Measurements from ENCODE around the gene WNK3.

WNK3 gene

DNA sequence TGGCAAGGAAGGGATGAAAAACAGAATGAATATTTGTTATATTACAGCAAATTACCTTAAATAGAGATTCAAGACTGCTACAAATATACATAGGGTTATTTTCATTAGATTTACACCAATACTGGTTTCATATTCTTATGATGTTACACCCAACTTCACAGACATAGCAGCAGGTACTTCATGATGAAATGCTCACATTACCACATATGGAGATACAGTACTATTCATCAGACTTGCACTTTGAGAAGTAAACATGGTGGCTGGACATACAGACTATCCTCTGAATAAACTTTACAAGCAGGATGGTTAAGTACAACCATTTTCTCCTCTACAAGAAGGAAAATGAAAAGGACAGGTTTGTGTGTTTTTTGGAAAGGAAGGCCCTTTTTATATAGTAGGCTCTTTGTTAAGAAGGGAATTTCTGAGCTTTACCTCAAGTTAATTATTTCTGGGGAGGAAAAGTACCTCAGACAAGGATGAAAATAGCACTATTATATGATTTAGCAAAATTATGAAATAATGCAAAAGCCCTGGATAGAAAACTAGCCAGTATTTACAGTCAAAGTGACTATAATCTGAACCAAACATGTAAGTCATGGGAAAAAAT is 162.8 kb downstream of the WNK3 start:
- no peaks in the 10 kb centered on the region for H3K36me3 Mint-ChIP-seq (ENCODE audit: low read depth)
- no peak overlapping the region for H3K4me3 Mint-ChIP-seq
- H3K9me3 Mint-ChIP-seq: no peaks in the 10 kb centered on the region
- H3K27me3 Mint-ChIP-seq (ENCODE audit: low read depth): peaks cover 8% of the 10 kb centered on the region
- H3K4me1 Mint-ChIP-seq (ENCODE audit: low read depth): no peaks in the 10 kb centered on the region
- no peak overlapping the region for H3K27ac Mint-ChIP-seq

DNA sequence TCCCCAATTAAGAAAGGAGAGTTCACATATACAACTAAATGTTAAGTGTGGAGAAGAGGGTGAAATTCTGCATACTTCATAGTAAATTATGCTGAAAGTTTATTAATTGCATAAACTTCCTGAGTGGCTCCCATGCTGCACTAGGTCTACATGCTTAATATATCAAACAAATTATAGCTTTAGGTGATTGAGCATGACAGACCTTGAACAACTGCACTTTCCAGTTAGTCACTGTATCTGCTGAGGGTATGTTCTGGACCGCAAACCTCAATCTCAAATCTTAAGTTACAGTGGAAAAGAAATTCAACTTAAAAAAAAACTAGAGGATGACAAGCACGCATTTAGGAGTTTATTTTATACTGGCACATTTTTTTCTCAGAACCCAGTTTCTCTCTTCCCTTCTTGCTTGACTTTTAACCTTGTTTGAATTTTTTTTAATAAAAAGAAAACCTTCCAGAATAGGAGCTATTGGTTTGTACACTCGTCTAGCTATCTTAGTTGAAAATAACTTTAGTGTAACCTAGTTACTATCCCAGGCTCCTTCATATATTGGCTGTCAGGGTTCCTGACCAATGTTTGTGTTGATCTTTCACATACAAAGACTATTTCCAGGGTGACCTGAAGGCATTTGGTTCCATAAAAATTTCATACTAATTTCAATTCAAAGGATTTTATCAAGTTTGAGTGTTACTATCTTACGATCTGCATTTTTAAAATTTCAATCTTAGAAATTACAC is 164.6 kb downstream of the WNK3 start:
- H3K27me3 Mint-ChIP-seq (ENCODE audit: low read depth): peaks cover 4% of the 10 kb centered on the region
- no peak overlapping the region for H3K4me3 Mint-ChIP-seq
- no peaks in the 10 kb centered on the region for H3K4me1 Mint-ChIP-seq (ENCODE audit: low read depth)
- no peaks in the 10 kb centered on the region for H3K36me3 Mint-ChIP-seq (ENCODE audit: low read depth)
- H3K27ac Mint-ChIP-seq: no peak overlapping the region
- no peaks in the 10 kb centered on the region for H3K9me3 Mint-ChIP-seq

DNA sequence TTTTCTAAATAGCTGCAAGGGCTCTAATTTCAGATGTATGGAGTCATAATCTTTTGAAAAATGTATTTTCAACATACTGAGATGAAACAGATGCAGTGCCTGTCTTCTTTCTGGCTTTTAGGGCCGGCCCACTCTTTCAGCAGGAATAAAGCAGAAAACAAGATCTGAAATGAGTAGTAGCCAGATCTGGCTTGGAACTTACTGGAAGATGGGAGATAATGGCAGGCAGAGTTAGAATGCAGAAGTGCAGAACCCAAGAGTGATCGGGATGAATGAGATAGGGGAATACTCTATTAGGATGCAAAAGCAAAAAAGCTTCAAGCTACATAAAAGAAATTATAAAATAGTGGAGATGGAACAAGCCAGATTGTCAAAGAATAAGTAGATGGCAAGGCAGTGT is 173.4 kb downstream of the WNK3 start:
- H3K4me1 Mint-ChIP-seq (ENCODE audit: low read depth): peaks cover 24% of the 10 kb centered on the region
- peaks cover 16% of the 10 kb centered on the region for H3K36me3 Mint-ChIP-seq (ENCODE audit: low read depth)
- no peak overlapping the region for H3K4me3 Mint-ChIP-seq
- no peak overlapping the region for H3K27ac Mint-ChIP-seq
- no peaks in the 10 kb centered on the region for H3K27me3 Mint-ChIP-seq (ENCODE audit: low read depth)
- no peaks in the 10 kb centered on the region for H3K9me3 Mint-ChIP-seq

DNA sequence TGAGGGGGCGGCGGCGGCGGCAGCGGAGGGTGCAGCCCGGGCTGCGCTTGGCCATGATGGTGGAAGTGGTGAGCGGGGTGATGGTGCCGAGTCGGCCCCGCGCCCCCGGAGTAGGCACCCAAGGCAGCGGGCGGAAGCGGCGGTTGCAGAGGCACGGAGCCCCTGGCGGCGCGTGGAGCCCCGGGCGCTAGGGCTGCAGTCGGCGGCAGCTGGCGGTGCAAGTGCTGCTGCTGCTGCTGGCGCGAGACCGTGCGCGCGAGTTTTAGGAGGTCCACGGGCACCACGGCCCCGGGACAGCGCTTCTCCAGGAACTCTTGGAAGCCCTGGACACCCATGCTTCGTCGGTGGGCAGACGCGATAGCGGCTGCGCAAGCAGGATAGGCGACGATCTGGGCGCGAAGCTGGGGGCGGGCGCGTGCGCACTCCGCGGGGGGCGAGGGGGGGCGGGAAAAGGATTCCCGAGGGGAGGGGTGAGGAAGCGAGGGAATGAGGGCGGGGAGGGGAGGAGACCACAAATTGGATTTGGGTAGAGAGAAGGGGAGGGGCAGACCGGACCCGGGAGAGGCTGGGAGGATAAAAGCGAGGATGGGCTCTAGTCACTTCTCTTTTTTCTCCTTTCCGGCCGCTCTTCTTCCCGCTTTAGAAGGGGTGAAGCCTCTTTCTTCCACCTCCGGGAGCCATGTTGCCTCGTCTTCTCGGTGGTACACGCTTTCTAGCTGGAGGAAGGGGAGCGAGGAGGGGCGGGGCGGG is 174.8 kb downstream of the WNK3 start, which contains the start of gene FAM120C:
FAM120C (minus strand) TSS at position 391 of the 750 bp plus-strand sequence; CDS start at position 335, 56 bp downstream.
- Mint-ChIP-seq H3K36me3 (ENCODE audit: low read depth) (peaks cover 18% of the 10 kb centered on the region), H3K27me3 (ENCODE audit: low read depth) (no peaks in the 10 kb centered on the region), H3K4me3 (peak within 1 kb of the TSS; percentile 87), H3K9me3 (no peaks in the 10 kb centered on the region), H3K27ac (peak within 1 kb of the TSS; percentile 82), H3K4me1 (ENCODE audit: low read depth) (peaks cover 31% of the 10 kb centered on the region)

DNA sequence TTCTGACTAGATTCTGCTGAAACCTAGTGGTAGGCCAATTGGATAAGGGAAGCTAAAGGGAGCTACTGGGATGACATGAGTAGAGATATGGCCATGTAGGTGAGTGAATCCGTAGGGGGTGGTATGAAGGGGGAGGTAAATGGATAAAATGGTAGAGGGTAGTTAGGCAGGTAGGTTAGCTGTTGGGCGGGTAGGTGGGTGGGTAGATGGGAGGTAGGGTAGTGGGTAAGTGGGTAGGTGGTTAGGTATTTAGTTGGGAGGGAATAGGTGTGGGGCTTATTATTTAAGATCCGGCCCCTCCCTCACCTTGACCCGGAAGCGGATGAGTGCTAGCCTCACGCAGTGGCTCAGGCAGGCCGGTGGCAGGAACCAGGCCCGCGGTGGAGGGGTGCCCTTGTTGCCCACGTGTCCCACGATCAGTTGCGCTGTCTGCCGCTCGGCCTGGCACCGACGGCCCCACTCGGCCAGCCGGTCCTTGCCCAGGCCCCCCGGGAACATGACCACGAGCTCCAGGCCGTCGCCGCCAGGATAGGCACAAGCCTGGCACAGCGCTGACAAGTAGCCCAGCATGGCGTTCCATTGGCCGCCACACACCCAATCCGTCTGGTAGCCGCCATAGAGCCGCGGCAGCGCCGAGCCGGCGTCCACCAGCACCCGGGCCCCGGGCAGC is 175.5 kb downstream of the WNK3 start:
- Mint-ChIP-seq H3K27ac (peak overlapping the region; percentile 81), H3K9me3 (no peaks in the 10 kb centered on the region), H3K36me3 (ENCODE audit: low read depth) (peaks cover 18% of the 10 kb centered on the region), H3K27me3 (ENCODE audit: low read depth) (no peaks in the 10 kb centered on the region), H3K4me3 (peak overlapping the region; percentile 82), H3K4me1 (ENCODE audit: low read depth) (peaks cover 37% of the 10 kb centered on the region)

DNA sequence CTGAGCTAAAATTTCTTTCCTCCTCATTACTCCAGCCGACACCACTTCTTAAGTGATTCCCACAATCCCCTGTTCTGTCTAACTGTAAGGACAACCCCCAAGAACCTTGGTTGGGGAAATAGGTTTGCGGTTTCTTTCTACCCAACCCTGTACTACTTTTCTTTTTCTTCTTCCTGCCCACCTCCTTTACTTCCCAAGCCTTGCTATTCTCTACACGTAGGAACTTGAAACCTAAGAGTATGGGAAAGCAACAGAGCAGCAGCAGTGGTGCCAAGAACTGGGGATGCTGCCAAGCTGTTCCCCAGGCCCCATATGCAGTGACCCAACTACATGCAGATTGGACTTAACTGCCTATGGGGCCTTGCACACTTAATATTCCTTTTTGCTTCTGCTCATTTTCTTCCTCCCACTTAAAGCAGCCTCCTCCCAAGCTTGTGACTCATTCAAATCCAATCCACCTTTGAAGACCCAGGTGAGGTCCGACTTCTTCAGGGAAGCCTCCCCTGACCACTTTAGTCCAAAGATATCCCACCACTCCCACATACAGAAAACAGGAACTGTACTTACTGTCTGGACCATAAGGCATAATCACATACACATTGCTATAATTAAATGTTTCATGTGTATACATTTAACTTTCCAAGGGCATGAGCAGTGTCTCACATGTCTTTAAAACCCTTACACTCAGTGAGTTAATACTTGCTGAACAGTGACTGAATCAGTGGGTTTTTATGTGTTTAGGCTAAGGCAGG is 176.5 kb downstream of the WNK3 start:
- H3K4me1 Mint-ChIP-seq (ENCODE audit: low read depth): peaks cover 40% of the 10 kb centered on the region
- H3K36me3 Mint-ChIP-seq (ENCODE audit: low read depth): peaks cover 24% of the 10 kb centered on the region
- H3K27ac Mint-ChIP-seq: peak overlapping the region; percentile 81
- H3K27me3 Mint-ChIP-seq (ENCODE audit: low read depth): no peaks in the 10 kb centered on the region
- peak overlapping the region; percentile 82 for H3K4me3 Mint-ChIP-seq
- H3K9me3 Mint-ChIP-seq: no peaks in the 10 kb centered on the region

DNA sequence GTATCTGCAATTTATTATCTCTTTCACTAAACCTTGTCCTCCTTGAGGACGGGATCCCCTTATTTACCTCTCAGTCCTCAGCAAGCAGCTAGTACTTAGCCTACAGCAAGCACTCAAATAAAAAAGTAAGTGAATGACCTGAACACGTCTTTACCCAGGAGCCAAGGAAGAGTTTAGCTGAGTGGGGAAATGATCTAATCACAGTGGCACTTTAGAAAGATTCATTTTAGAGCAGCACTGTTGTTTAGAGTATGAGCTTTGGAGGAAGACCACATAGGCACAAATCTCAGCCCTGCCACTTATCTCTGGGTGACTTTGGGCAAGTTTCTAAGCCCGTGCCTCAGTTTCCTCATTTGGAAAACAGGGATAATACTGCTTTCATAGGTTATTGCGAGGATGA is 177.4 kb downstream of the WNK3 start:
- Mint-ChIP-seq H3K4me3 (peak overlapping the region; percentile 40), H3K27me3 (ENCODE audit: low read depth) (no peaks in the 10 kb centered on the region), H3K9me3 (no peaks in the 10 kb centered on the region), H3K36me3 (ENCODE audit: low read depth) (peaks cover 24% of the 10 kb centered on the region), H3K4me1 (ENCODE audit: low read depth) (peaks cover 40% of the 10 kb centered on the region), H3K27ac (no peak overlapping the region)

DNA sequence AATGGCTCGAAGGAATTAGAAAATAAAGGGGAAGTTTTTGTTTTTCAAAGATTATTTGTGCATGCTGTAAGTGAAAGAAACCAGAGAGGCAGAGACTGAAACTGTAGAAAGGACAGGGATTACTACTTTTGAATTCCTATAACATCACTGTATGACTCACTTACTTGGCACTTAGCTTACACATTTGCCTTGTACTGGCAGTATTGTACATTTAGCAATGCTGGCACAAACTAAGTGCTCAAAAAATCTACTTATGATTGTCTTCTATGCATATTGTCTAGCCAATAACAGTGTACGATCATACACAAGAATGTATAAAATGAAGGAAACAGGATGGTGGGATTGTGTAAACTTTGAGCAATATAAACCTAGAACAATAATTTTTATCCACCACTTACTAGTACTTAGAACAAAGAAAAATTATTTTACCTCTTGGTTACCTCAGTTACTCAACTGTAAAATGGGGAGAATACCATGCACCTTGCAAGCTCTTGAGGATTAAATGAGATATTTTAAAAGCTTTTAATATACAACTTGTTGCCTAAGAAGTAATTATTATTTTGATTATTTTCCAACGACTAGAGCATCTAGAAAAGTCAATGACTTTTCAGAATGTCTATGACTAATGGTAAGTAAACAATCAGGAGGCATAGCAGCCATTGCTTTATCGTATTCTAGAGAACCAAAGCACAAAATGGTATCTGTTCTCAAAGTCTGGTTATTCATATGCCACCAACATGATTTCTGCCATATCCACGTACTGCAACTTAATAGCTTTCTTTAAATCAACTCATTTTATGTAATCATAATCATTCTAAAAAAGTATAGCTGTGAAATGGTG is 179.5 kb downstream of the WNK3 start:
- Mint-ChIP-seq H3K9me3 (no peaks in the 10 kb centered on the region), H3K27me3 (ENCODE audit: low read depth) (no peaks in the 10 kb centered on the region), H3K4me3 (no peak overlapping the region), H3K27ac (no peak overlapping the region), H3K4me1 (ENCODE audit: low read depth) (peaks cover 36% of the 10 kb centered on the region), H3K36me3 (ENCODE audit: low read depth) (peaks cover 32% of the 10 kb centered on the region)

DNA sequence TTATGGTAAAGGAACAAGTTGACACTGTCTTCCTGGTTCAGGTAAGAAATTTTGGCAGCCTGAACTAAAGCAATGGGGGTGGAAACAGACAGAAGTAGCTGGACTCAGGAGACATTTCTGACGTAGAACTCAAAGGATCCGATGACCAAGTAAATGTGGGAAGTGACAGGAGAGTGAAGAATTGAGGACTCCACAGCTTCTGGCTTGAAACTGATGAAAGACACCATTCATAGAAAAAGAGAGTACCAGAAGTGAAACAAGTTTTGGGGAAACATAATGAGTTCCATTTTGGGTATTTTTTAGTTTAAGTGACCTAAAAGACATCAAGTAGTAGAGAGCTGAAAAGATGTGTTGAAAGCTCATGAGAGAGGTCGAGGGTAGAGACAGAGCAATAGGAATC is 180.5 kb downstream of the WNK3 start:
- no peaks in the 10 kb centered on the region for H3K27me3 Mint-ChIP-seq (ENCODE audit: low read depth)
- H3K4me3 Mint-ChIP-seq: no peak overlapping the region
- H3K27ac Mint-ChIP-seq: no peak overlapping the region
- H3K9me3 Mint-ChIP-seq: no peaks in the 10 kb centered on the region
- H3K36me3 Mint-ChIP-seq (ENCODE audit: low read depth): peaks cover 32% of the 10 kb centered on the region
- peaks cover 36% of the 10 kb centered on the region for H3K4me1 Mint-ChIP-seq (ENCODE audit: low read depth)

DNA sequence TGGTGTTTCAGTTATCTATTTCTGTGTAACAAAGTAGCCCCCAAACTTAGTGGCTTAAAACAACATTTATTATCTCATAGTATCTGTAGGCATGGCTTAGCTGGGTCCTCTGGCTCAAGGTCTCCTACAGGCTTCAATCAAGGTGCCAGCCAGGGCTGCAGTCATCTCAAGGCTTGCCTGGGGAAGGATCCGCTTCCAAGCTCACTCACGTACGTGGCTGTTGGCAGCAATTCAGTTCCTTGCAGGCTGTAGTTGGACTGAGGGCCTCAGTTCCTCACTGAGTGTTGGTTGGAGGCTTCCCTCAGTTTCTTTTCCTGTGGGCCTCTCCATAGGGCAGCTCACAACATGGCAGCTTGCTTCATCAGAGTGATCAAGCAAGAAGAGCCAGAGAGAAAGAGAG is 184.1 kb downstream of the WNK3 start:
- Mint-ChIP-seq H3K27ac (no peak overlapping the region), H3K4me1 (ENCODE audit: low read depth) (peaks cover 10% of the 10 kb centered on the region), H3K9me3 (no peaks in the 10 kb centered on the region), H3K4me3 (no peak overlapping the region), H3K27me3 (ENCODE audit: low read depth) (no peaks in the 10 kb centered on the region), H3K36me3 (ENCODE audit: low read depth) (peaks cover 17% of the 10 kb centered on the region)

DNA sequence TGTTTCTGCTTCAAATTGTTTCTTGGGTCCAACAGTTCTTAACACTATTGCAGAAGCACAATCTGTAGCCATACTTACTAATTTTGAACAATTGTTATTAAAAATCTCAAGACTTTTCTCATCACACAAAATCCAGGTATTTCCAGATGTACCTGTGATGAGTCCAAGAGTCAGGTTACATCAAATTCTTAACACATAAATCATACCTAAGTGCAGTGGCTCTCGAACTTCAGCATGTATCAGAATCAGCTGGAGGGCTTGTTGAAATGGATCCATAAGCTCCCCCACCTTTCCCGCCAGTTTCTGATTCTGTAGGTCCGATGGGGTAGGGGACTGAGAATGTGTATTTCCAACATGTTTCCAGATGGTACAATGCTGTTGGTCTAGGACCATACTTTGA is 185.4 kb downstream of the WNK3 start:
- Mint-ChIP-seq H3K27ac (no peak overlapping the region), H3K4me3 (no peak overlapping the region), H3K27me3 (ENCODE audit: low read depth) (no peaks in the 10 kb centered on the region), H3K4me1 (ENCODE audit: low read depth) (peaks cover 4% of the 10 kb centered on the region), H3K36me3 (ENCODE audit: low read depth) (peaks cover 17% of the 10 kb centered on the region), H3K9me3 (no peaks in the 10 kb centered on the region)

DNA sequence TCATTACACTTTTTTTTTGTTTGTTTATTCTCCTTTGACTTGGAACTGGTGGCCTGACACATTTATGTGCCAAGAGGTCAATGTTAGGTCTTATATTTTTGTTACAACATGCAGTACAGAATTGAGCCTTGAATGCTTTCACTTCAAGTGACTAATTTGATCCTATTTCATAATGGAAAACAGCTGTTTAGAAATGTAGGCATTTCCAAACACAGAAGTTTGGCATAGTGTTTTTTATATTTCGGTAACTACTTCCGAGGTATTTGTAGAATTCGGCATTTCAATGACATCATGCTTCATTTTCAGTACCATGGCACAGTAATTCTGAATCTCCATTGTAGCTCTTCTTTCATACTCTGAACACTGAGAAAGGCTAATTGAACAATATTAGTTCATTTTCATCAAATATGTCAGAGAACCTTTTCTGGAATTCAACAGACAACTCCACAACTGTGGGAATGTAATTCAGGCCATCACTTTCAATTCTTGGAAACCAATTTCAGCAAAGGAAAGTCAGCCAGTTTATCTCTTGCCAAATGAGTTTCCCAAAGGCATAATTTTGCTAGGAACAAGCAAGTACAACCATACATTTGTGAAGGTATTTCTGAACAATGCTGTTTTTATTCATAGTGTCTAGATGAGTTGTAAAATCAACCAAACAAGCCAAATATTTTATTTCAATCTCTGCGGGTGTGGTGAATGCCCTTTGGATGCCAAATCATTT is 186.2 kb downstream of the WNK3 start:
- no peak overlapping the region for H3K4me3 Mint-ChIP-seq
- no peak overlapping the region for H3K27ac Mint-ChIP-seq
- peaks cover 12% of the 10 kb centered on the region for H3K36me3 Mint-ChIP-seq (ENCODE audit: low read depth)

DNA sequence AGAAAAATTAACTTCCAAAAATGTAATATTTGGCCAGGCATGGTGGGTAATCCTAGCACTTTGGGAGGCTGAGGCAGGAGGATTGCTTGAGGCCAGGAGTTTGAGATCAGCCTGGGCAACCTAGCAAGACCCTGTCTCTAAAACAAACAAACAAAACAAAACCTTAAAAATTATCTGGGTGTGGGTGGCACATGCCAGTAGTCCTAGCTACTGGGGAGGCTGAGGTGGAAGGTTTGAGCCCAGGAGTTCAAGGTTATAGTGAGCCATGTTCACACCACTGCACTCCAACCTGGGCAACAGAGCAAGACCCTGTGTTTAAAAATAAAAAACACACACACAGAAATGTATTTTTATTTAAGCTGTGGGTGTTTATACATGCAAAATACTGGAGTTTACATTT is 186.8 kb downstream of the WNK3 start:
- H3K4me1 Mint-ChIP-seq (ENCODE audit: low read depth): no peaks in the 10 kb centered on the region
- H3K4me3 Mint-ChIP-seq: no peak overlapping the region
- no peaks in the 10 kb centered on the region for H3K27me3 Mint-ChIP-seq (ENCODE audit: low read depth)
- no peaks in the 10 kb centered on the region for H3K9me3 Mint-ChIP-seq
- no peak overlapping the region for H3K27ac Mint-ChIP-seq
- H3K36me3 Mint-ChIP-seq (ENCODE audit: low read depth): peaks cover 10% of the 10 kb centered on the region

More for the DNA sequence above, 186.2 kb downstream of the WNK3 start:
- no peaks in the 10 kb centered on the region for H3K27me3 Mint-ChIP-seq (ENCODE audit: low read depth)
- H3K4me1 Mint-ChIP-seq (ENCODE audit: low read depth): peaks cover under 1% of the 10 kb centered on the region
- H3K9me3 Mint-ChIP-seq: no peaks in the 10 kb centered on the region

Data from T-helper 1 cell treated with Interleukin-12 subunit alpha and Interleukin-12 subunit beta and Interleukin-4 antibody, amounts not matched to agents 30 μg/mL and 1 μg/mL, for 36 hours (primary cell).